HepG2 (cell line): ENCODE data around the gene ITIH3. TPM values are rescaled to one million over a fixed set of nuclear protein-coding genes. Genes with fewer than 3 reads are reported as not detected.
A peak's percentile ranks its signal among the peaks of the same experiment; 100 is the strongest.

ENCODE experiments used
- ARID5B ChIP-seq: IDR thresholded peaks from 2 replicates; pipeline ENCODE4 v1.4.0; 2020; ENCODE audit warnings: mild to moderate bottlenecking, missing genetic modification reagents
- BORCS8-MEF2B ChIP-seq: sonication (generic); formaldehyde crosslinking; IDR thresholded peaks from 2 replicates; pipeline ENCODE4 v1.8.0; 2022; ENCODE audit warnings: mild to moderate bottlenecking, missing genetic modification reagents
- KDM3A ChIP-seq: IDR thresholded peaks from 2 replicates; pipeline ENCODE4 v1.6.1; 2018; ENCODE audit warnings: low read depth, missing compliant biosample characterization
- MBNL3 ChIP-seq: fragments of 250-450 bp; sonication (Bioruptor Pico); conservative IDR thresholded peaks from 2 replicates; pipeline ENCODE4 v1.8.0; 2022; ENCODE audit warnings: mild to moderate bottlenecking, inconsistent platforms
- MTERF4 ChIP-seq: sonication (generic); formaldehyde crosslinking; IDR thresholded peaks from 2 replicates; pipeline ENCODE4 v1.8.0; 2023; ENCODE audit warnings: mild to moderate bottlenecking, missing genetic modification reagents
- PITX1 ChIP-seq: sonication (generic); formaldehyde crosslinking; IDR thresholded peaks from 2 replicates; pipeline ENCODE4 v1.5.1; 2020; ENCODE audit warnings: mild to moderate bottlenecking, missing genetic modification reagents
- SOX6 ChIP-seq, 2 experiments: fragments of 450-650 bp in 1 of 2; sonication (generic) in 1 of 2; formaldehyde crosslinking in 1 of 2; IDR thresholded peaks; 2 replicates each; pipeline versions ENCODE4 v1.4.0 to v1.6.1; 2017 to 2020; ENCODE audit warnings: antibody characterized with exemption in 1 of 2, mild to moderate bottlenecking in 1 of 2, missing genetic modification reagents in 1 of 2
- TFAP4 ChIP-seq: sonication (generic); IDR thresholded peaks from 2 replicates; pipeline ENCODE4 v1.6.1; 2016; ENCODE audit warnings: low read depth, borderline replicate concordance
- THRA ChIP-seq: sonication (generic); formaldehyde crosslinking; IDR thresholded peaks from 2 replicates; pipeline ENCODE4 v1.4.0; 2020; ENCODE audit warnings: missing genetic modification reagents, borderline replicate concordance
- TP53 ChIP-seq: sonication (generic); formaldehyde crosslinking; conservative IDR thresholded peaks from 2 replicates; pipeline ENCODE4 v1.4.0; 2020; ENCODE audit warnings: missing genetic modification reagents
- ZBTB7B ChIP-seq: sonication (generic); formaldehyde crosslinking; IDR thresholded peaks from 2 replicates; pipeline ENCODE4 v1.4.0; 2020; ENCODE audit warnings: missing genetic modification reagents
- ZMYM3 ChIP-seq: sonication (generic); formaldehyde crosslinking; IDR thresholded peaks from 2 replicates; pipeline ENCODE4 v1.5.1; 2020; ENCODE audit warnings: mild to moderate bottlenecking, missing genetic modification reagents
- ZMYM4 ChIP-seq: sonication (generic); formaldehyde crosslinking; IDR thresholded peaks from 2 replicates; pipeline ENCODE4 v1.8.1; 2023; ENCODE audit warnings: mild to moderate bottlenecking, missing genetic modification reagents
- ZNF513 ChIP-seq: sonication (generic); formaldehyde crosslinking; conservative IDR thresholded peaks from 2 replicates; pipeline ENCODE4 v1.5.0; 2020; ENCODE audit warnings: missing genetic modification reagents
- ZNF598 ChIP-seq: sonication (generic); formaldehyde crosslinking; IDR thresholded peaks from 2 replicates; pipeline ENCODE4 v1.5.1; 2020; ENCODE audit warnings: mild to moderate bottlenecking, missing genetic modification reagents, borderline replicate concordance
- ZNF770 ChIP-seq: sonication (generic); formaldehyde crosslinking; IDR thresholded peaks from 2 replicates; pipeline ENCODE4 v1.5.0; 2020; ENCODE audit warnings: mild to moderate bottlenecking, missing genetic modification reagents
- ZNF781 ChIP-seq: sonication (generic); formaldehyde crosslinking; IDR thresholded peaks from 2 replicates; pipeline ENCODE4 v1.5.1; 2020; ENCODE audit warnings: borderline replicate concordance, mild to moderate bottlenecking, missing genetic modification reagents; ENCODE audit errors: not compliant biosample characterization
- ZSCAN21 ChIP-seq: sonication (generic); formaldehyde crosslinking; IDR thresholded peaks from 2 replicates; pipeline ENCODE4 v1.8.0; 2022; ENCODE audit warnings: mild to moderate bottlenecking, missing genetic modification reagents, moderate library complexity, borderline replicate concordance
- polyA plus RNA-seq, 8 experiments: library from polyadenylated mRNA; depleted of rRNA in 3 of 8; stranded (reverse) in 7 of 8; unstranded in 1 of 8; fragments of >200 nt; fragmentation: Illumina TruSeq in 4 of 8; extraction: Trizol in 4 of 8; gene quantifications; 2 replicates each; pipeline versions ENCODE4 v1.2.1 to v1.2.3, GENCODE V29; 2011 to 2016; ENCODE audit warnings: low read depth in 4 of 8, missing spikeins in 1 of 8, mixed read lengths in 1 of 8; ENCODE audit not compliant: insufficient read depth in 1 of 8
- total RNA-seq, 5 experiments: library from RNA; depleted of rRNA; stranded (reverse); fragments of >200 nt; fragmentation: Illumina TruSeq; extraction: Trizol; gene quantifications; 2 replicates each; pipeline ENCODE4 v1.2.3, GENCODE V29; 2016; ENCODE audit warnings: low read depth in 1 of 5

The ITIH3 gene
- total and polyA plus RNA-seq, 2 of the 13 experiments (the other 11 are each of a cell fraction or from before 2014, with no cell fraction given): 105 to 632 TPM

GRCh38 chr3:52795298-52795900, 803 bp downstream of the ITIH3 start (continued):
- TF ChIP-seq TFAP4: peak; percentile 97
- peak; percentile 88 for TF ChIP-seq THRA
- no peak for TF ChIP-seq ZNF598 (CRISPR knock-in tag)
- TF ChIP-seq BORCS8-MEF2B (CRISPR knock-in tag): no peak; the same call in 1 of the 2 replicates
- TF ChIP-seq KDM3A (CRISPR knock-in tag): 0 out of 2 replicates have a peak, but pooled peaks have one; percentile 69
- TF ChIP-seq ZNF781 (CRISPR knock-in tag): no peak
- peak; percentile 78 for TF ChIP-seq ARID5B (CRISPR knock-in tag)
- TF ChIP-seq ZBTB7B (CRISPR knock-in tag): peak; percentile 93
- TF ChIP-seq ZNF513 (CRISPR knock-in tag): no peak
- no peak; the same call in 1 of the 2 replicates for TF ChIP-seq MTERF4 (CRISPR knock-in tag)
- no peak for TF ChIP-seq ZMYM3 (CRISPR knock-in tag)
- no peak for TF ChIP-seq SOX6 (IDR thresholded peaks at IDR 0.05)
- TF ChIP-seq SOX6 (CRISPR knock-in tag; IDR thresholded peaks at IDR 0.05): peak; percentile 83
- TF ChIP-seq ZMYM4: 0 out of 2 replicates have a peak, but pooled peaks have one; percentile 39
- no peak for TF ChIP-seq MBNL3
- no peak for TF ChIP-seq TP53 (CRISPR knock-in tag)
- peak; percentile 9; the same call in 1 of the 2 replicates for TF ChIP-seq ZSCAN21 (CRISPR knock-in tag)
- peak; percentile 77 for TF ChIP-seq PITX1 (CRISPR knock-in tag)
- TF ChIP-seq ZNF770 (CRISPR knock-in tag): no peak
